ENCODE results near the gene PGLYRP2. TPM values are rescaled to one million over a fixed set of nuclear protein-coding genes. Genes with fewer than 3 reads are reported as not detected.

The PGLYRP2 gene
- total and polyA plus RNA-seq, 2 of the 13 experiments (the other 11 are each of a cell fraction or from before 2014, with no cell fraction given), result 0.04 to 1.0 TPM

GRCh38 chr19:15468675-15469512, 10.4 kb downstream of the PGLYRP2 start (continued):
- no peak for TF ChIP-seq LRRFIP1 (CRISPR knock-in tag; conservative IDR thresholded peaks at IDR 0.05)
- TF ChIP-seq ZNF766 (CRISPR knock-in tag; IDR thresholded peaks at IDR 0.05; ENCODE audit: borderline replicate concordance), result no peak
- TF ChIP-seq TARDBP (CRISPR knock-in tag; IDR thresholded peaks at IDR 0.05), result no peak
- no peak for TF ChIP-seq ZBED4 (CRISPR knock-in tag; IDR thresholded peaks at IDR 0.05; ENCODE audit: borderline replicate concordance)
- TF ChIP-seq ZNF619 (CRISPR knock-in tag; IDR thresholded peaks at IDR 0.05), result no peak
- TF ChIP-seq RAD51 (IDR thresholded peaks at IDR 0.05; ENCODE audit: borderline replicate concordance), result no peak
- no peak; the same call in 1 of the 2 replicates for TF ChIP-seq STAG1 (CRISPR knock-in tag; IDR thresholded peaks at IDR 0.05)
- no peak for TF ChIP-seq PRDM15 (CRISPR knock-in tag; IDR thresholded peaks at IDR 0.05)
- TF ChIP-seq ZNF616 (CRISPR knock-in tag; IDR thresholded peaks at IDR 0.05; ENCODE audit: low read depth), result no peak
- TF ChIP-seq ZNF577 (CRISPR knock-in tag; IDR thresholded peaks at IDR 0.05; ENCODE audit: borderline replicate concordance, low read depth), result no peak
- TF ChIP-seq ZNF674 (CRISPR knock-in tag; IDR thresholded peaks at IDR 0.05; ENCODE audit: low read depth), result no peak
- no peak for TF ChIP-seq ZBTB43 (CRISPR knock-in tag; conservative IDR thresholded peaks at IDR 0.05)
- no peak for TF ChIP-seq ZNF207 (IDR thresholded peaks at IDR 0.05; ENCODE audit: borderline replicate concordance)
- no peak for TF ChIP-seq ZNF253 (CRISPR knock-in tag; IDR thresholded peaks at IDR 0.05; ENCODE audit: borderline replicate concordance)
